ENCODE measurements around the gene RIBC2.
A peak's percentile ranks its signal among the peaks of the same experiment; 100 is the strongest.

Gene RIBC2

DNA sequence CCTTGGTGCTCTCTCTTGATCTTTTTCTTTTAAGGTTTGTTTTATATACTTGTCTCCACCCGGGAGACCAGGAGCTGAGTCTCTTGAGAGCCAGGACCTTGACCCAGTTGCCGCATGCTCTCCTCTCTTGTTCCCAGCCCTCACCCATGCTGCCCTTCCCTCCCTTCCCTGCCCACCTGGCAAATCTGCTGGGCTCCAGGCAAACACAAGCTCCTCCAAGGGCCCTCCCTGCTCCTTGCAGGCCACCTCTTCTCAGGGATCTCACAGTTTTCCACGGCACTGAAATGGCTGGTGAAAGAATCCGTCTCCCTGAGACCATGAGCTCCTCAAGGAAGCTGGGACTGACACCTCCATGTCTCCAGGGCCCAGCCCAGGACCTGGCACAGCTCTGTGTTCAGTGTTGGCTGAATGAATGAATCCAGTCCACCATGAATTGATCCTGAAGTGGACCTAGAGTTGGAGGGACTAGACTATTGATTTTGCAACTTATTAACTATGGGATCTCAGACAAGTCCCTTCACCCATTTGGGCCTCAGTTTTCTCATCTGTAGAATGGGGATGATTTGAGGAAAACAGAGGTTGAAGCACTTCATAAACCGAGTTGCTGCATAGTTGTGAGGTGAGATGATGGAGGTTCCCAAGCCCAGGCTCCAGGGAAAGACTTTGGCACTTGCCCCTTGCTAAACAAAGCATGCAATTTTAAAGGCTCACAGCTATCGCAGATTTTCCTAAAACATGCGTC is 64.0 kb downstream of the RIBC2 start:
- ATAC-seq (ENCODE audit: low read depth) = no peak
- Histone ChIP-seq H3K4me3 (ENCODE audit: severe bottlenecking) (no peak overlapping the region), H3K27ac (ENCODE audit: poor library complexity, severe bottlenecking) (peak overlapping the region; percentile 47), H3K4me1 (ENCODE audit: insufficient read depth, poor library complexity, severe bottlenecking) (peaks cover 10% of the 10 kb centered on the region), H3K9me3 (ENCODE audit: severe bottlenecking) (no peaks in the 10 kb centered on the region), H3K27me3 (ENCODE audit: insufficient read depth, poor library complexity, severe bottlenecking) (no peaks in the 10 kb centered on the region), H3K36me3 (ENCODE audit: low read depth) (no peaks in the 10 kb centered on the region)
- DNase-seq (ENCODE audit: low spot score) = no peak
- TF ChIP-seq, protein P1, sequence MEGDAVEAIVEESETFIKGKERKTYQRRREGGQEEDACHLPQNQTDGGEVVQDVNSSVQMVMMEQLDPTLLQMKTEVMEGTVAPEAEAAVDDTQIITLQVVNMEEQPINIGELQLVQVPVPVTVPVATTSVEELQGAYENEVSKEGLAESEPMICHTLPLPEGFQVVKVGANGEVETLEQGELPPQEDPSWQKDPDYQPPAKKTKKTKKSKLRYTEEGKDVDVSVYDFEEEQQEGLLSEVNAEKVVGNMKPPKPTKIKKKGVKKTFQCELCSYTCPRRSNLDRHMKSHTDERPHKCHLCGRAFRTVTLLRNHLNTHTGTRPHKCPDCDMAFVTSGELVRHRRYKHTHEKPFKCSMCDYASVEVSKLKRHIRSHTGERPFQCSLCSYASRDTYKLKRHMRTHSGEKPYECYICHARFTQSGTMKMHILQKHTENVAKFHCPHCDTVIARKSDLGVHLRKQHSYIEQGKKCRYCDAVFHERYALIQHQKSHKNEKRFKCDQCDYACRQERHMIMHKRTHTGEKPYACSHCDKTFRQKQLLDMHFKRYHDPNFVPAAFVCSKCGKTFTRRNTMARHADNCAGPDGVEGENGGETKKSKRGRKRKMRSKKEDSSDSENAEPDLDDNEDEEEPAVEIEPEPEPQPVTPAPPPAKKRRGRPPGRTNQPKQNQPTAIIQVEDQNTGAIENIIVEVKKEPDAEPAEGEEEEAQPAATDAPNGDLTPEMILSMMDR (IDR thresholded peaks at IDR 0.05; ENCODE audit: poor library complexity, severe bottlenecking) = no peak

DNA sequence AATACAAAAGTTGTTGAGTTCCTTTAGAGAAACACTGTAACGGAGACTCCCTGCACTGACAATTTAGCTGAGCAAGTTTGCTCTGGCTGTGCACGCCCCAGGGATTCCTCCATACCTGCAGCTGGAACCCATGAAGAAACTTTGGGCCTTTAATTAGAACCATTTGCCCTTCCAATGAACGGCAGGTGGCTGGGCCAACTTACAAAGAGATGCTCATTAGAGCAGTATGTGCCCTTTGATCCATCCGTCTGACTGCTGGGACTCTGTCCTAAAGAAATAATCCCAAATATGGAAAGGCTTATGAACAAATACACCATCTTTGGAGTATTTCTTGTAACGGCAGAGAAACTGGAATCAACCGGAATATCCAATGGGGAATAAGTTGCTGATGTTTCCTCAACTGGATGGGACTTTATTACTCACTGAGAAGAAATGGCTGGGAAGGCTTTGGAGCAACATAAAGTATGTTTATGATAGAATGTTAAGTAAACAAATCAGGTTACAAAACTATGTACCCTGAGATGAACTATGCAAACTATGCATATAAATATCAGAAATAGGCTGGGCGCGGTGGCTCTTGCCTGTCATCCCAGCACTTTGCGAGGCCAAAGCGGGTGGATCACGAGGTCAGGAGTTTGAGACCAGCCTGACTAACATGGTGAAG is 64.7 kb downstream of the RIBC2 start:
- no peak for DNase-seq (ENCODE audit: low spot score)
- H3K4me1 ChIP-seq (ENCODE audit: insufficient read depth, poor library complexity, severe bottlenecking) = peaks cover 10% of the 10 kb centered on the region
- no peaks in the 10 kb centered on the region for H3K9me3 ChIP-seq (ENCODE audit: severe bottlenecking)
- H3K27ac ChIP-seq (ENCODE audit: poor library complexity, severe bottlenecking) = peak overlapping the region; percentile 47
- ATAC-seq (ENCODE audit: low read depth) = peak; percentile 91
- H3K27me3 ChIP-seq (ENCODE audit: insufficient read depth, poor library complexity, severe bottlenecking) = no peaks in the 10 kb centered on the region
- TF ChIP-seq, protein P1 (IDR thresholded peaks at IDR 0.05; ENCODE audit: poor library complexity, severe bottlenecking) = no peak
- H3K36me3 ChIP-seq (ENCODE audit: low read depth) = no peaks in the 10 kb centered on the region
- no peak overlapping the region for H3K4me3 ChIP-seq (ENCODE audit: severe bottlenecking)

DNA sequence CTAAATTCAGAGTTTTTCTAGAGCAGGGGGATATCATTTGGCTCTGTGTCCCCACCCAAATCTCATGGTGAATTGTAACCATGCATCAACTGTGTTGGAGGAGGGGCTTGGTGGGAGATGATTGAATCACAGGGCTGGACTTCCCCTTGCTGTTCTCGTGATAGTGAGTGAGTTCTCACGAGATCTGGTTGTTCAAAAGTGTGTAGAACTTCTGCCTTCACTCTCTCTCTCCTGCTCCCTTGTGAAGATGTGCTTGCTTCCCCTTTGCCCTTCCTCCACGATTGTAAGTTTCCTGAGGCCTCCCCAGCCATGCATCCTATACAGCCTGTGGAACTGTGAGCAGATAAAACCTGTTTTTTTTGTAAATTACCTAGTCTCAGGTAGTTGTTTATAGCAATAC is 67.2 kb downstream of the RIBC2 start:
- H3K27ac ChIP-seq (ENCODE audit: poor library complexity, severe bottlenecking) = no peak overlapping the region
- TF ChIP-seq, protein P1 (IDR thresholded peaks at IDR 0.05; ENCODE audit: poor library complexity, severe bottlenecking) = no peak
- no peaks in the 10 kb centered on the region for H3K27me3 ChIP-seq (ENCODE audit: insufficient read depth, poor library complexity, severe bottlenecking)

DNA sequence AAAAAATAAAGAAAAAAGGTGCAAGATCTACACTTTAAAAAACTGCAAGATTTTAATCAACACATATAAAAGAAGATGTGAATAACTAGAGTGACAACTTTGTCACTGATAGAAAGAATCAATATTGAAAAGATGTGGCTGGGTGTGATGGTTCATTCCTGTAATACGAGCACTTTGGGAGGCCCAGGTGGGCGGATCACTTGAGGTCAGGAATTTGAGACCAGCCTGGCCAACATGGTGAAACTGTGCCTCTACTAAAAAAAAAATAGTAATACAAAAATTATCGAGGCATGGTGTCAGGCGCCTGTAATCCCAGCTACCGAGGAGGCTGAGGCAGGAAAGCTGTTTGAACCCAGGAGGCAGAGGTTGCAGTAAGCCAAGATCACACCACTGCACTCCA is 68.2 kb downstream of the RIBC2 start:
- H3K27me3 ChIP-seq (ENCODE audit: insufficient read depth, poor library complexity, severe bottlenecking) = no peaks in the 10 kb centered on the region
- H3K4me1 ChIP-seq (ENCODE audit: insufficient read depth, poor library complexity, severe bottlenecking) = peaks cover 10% of the 10 kb centered on the region
- ATAC-seq (ENCODE audit: low read depth) = no peak
- DNase-seq (ENCODE audit: low spot score) = no peak
- H3K36me3 ChIP-seq (ENCODE audit: low read depth) = no peaks in the 10 kb centered on the region
- TF ChIP-seq, protein P1 (IDR thresholded peaks at IDR 0.05; ENCODE audit: poor library complexity, severe bottlenecking) = no peak
- H3K27ac ChIP-seq (ENCODE audit: poor library complexity, severe bottlenecking) = no peak overlapping the region
- no peaks in the 10 kb centered on the region for H3K9me3 ChIP-seq (ENCODE audit: severe bottlenecking)
- no peak overlapping the region for H3K4me3 ChIP-seq (ENCODE audit: severe bottlenecking)

More for the DNA sequence above, 67.2 kb downstream of the RIBC2 start:
- Histone ChIP-seq H3K36me3 (ENCODE audit: low read depth) (no peaks in the 10 kb centered on the region), H3K4me1 (ENCODE audit: insufficient read depth, poor library complexity, severe bottlenecking) (peaks cover 10% of the 10 kb centered on the region), H3K9me3 (ENCODE audit: severe bottlenecking) (no peaks in the 10 kb centered on the region), H3K4me3 (ENCODE audit: severe bottlenecking) (no peak overlapping the region)
- DNase-seq (ENCODE audit: low spot score) (no peak), ATAC-seq (ENCODE audit: low read depth) (no peak)

All from RWPE2 (cell line).